NCI-H2107 (cell line): ENCODE measurements around the gene GABRE.
"Not testable (repeated sequence)": the region's sequence is repeated elsewhere in the genome, so short reads cannot be mapped to it uniquely, and the experiment has no call there.

Source experiments
- DNase-seq: peaks from one replicate; lab custom pipeline; 2025; lab: John Stamatoyannopoulos, UW

Gene GABRE

DNA sequence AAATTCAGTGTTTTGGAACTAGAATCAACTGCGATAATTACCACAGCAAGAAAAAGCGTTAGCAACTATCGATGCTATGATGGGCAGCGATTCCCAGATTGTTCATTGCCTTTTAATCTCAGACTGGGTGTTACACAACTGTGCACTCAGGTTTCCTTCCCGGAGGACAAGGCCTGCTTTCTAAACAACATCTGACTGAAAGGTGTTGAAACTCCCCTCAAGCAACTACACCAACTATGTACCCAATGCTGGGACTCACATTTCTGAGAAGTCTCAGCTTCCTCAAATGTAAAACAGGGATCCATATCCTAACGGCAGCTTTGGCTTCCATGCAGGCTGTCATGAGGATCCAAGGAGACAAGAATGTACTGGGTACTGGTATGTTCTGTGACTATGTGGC is 8.2 kb downstream of the GABRE start:
- DNase-seq, result no peak

DNA sequence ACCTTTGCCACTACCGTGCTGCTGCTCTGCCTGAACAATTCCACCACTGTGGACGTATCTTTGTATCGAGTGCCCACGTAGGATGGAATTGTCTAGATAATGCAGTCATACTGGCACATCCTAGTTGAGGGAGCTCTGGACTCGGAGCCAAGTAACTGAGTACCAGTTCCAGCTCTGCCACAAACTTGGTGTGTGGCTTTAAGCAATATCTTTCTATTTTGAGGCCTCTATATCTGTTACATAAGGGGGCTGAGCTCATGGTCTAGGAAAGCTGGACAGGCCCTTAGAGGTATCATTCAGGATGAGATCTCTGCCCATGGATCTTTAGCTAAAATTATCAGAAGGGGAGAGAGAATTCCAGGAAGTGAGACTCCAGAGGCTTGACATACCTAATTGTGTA is 12.4 kb downstream of the GABRE start:
- DNase-seq, result no peak

DNA sequence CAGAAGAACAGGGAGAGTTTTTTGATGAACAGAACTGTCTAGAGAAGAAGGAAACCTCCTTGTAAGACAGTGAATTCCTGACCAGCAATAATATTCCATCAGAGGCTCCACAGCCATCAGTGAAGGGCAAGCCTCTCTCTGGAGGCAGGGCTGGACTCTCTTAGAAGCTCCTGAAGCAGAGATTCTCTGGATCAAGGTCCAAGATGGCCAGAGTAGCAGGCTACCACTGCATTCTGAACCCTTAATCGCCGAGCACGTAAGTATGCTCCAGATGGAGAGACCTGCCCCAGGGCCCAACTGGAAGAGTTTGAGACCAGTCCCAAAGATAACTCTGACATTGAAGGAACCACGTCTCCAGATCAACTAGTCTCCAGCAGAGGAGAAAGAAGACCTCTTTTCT is 16.4 kb downstream of the GABRE start:
- DNase-seq, result no peak

DNA sequence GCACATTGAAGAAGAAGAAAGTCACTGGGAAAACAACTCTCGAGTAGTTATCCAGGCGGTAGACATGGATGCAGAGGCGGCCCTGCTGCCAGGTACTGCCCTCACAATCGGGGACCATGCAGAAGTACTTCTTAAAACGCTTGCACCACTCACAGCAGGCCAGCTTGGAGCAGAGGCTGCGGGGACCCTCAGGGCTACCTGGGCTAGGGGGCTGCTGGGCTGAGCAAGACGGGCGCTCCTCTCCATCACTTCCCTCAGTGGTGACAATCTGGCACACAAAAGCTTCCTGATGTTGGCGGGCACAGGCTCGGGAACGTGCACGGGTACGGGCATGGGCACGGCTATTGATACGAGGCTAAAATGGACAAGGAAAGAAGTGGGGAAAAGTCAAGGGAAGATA is 19.7 kb downstream of the GABRE start:
- DNase-seq, result no peak

DNA sequence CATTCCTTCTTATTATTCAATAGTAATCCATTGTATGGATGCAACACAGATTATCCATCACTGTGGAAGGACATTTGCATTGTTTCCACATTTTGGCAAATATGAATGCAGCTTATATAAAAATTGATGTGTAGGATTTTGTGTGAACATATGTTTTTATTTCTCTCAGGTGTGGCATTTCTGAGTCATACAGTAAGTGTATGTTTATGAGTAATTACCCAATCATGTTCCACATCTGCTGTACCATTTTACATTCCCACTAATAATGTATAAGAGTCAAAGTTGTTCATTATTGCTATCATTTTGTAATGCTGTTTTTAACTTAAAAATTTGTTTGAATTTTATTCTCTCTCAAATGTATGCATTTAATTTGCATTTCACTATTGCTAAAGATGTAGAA is 36.3 kb downstream of the GABRE start:
- DNase-seq, result no peak

DNA sequence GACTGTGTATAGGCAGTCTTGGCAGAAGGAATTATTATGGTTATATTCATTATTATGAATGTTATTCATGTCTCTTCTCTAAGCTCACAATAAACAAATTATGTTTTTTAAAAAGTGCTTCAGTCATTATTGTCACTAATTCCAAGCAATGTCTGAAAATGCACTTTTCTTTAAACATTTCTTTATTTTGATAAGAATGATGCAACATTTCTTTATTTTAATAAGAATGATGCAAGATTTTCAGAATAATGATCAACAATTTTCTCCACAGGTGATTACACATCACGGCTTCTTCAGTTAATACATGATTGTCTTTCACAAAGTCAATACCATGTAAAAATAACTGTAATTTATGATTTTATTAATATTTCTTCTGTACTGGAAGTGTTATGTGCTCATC is 39.1 kb downstream of the GABRE start:
- DNase-seq, result no peak

DNA sequence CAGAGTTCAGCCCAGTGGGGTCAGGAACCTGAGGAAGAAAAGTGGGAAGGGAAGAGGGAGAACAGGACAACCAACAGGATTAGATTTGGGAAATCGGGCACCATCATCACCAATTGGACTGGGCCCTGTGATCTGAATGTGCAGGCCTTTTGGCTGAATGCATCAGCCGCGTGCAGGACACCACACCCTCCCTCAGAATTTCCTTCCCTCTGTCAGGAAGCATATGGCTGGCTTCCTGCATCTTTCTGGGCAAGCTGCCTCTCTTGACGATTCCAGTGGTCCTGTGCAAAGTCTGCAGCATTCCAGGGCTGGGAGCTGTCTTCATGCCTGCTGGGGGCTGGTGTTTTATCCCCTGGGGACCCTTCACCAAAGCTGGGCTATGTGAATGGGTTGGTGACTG is 45.4 kb downstream of the GABRE start:
- no peak for DNase-seq

DNA sequence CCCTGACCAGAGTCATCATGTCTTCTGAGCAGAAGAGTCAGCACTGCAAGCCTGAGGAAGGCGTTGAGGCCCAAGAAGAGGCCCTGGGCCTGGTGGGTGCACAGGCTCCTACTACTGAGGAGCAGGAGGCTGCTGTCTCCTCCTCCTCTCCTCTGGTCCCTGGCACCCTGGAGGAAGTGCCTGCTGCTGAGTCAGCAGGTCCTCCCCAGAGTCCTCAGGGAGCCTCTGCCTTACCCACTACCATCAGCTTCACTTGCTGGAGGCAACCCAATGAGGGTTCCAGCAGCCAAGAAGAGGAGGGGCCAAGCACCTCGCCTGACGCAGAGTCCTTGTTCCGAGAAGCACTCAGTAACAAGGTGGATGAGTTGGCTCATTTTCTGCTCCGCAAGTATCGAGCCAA is 50.8 kb downstream of the GABRE start:
- DNase-seq, result no peak

DNA sequence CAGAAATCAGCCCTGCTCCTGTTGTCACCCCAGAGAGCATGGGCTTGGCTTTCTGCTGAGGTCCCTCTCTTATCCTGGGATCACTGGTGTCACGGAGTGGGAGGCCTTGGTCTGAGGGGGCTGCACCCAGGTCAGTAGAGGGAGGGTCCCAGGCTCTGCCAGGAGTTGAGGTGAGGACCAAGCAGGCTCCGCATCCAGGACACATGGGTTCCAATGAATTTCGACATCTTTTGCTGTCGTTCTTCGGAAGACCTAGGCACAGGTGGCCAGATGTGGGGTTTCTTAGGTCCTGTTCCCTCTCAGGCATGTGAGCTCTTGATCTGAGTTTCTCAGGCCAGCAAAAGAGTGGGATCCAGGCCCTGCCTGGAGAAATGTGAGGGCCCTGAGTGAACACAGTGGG is 51.8 kb downstream of the GABRE start:
- no peak for DNase-seq

DNA sequence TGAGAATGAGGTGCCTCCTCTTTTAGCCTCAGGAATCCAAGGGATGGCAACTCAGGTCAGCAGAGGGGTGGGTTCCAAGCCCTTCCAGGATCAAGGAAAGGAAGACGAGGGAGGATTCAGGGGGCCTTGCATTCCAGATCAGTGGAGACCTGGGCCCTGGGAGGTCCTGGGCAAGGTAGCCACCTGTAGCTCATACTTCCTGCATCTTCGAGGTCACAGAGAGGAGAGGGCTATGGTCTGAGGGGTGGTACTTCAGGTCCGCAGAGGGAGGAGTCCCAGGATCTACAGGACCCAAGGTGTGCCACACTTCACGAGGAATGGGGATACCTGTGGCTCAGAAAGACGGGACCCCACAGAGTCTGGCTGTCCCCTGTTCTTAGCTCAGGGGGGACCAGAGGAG is 52.6 kb downstream of the GABRE start:
- no peak for DNase-seq

DNA sequence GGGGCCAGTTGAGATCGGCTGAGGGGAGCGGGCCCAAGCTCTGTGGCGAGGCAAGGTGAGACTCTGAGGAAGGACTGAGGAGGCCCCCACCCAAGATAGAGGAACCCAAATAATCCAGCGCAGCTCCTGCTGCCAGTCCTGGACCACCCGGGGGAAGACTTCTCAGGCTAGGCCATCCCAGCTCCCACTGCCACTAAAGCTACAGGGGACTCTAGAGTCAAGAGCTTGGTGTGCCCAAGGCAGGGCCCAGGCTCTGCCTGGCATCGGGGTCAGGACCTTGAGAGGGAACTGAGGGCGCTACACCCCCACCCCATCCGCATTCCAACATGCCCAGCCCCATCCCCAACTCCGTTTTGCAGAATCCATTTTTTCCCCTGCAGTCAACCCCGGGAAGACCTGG is 53.2 kb downstream of the GABRE start:
- no peak for DNase-seq

DNA sequence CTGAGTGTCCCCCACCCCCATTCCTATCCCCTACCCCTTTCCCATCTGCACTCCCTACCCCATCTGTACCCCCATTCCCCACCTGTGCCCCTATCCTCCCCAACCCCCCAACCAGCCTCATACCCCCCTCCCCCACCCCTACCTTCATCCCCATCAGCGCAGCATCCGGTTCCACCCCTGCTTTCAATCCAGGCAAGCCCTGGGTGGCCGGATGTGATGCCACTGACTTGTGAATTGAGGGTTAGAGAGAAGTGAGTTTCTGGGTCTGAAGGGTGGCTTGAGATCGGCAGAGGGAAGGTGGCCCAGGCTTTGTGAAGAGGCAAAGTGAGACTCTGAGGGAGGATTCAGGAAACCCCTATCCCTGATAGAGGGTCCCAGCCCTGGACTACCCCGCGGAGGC is 53.9 kb downstream of the GABRE start:
- DNase-seq, result no peak

DNA sequence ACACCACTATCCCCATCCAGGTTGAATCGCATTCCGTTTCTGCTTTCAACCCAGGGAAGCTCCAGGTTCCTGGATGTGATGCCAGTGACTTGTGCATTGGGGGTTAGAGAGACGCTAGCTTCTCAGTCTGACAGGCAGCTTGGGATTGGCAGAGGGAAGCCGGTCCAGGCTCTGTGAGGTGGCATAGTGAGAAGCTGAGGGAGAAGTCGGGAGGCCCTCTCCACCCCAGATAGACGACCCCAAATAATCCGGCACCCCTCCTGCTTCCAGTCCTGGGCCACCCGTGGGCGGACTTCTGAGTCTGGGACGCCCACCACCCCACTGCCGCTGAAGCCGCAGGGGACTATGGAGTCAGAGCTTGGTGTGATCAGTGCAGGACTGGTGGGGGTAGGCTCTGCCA is 54.4 kb downstream of the GABRE start:
- DNase-seq, result no peak

DNA sequence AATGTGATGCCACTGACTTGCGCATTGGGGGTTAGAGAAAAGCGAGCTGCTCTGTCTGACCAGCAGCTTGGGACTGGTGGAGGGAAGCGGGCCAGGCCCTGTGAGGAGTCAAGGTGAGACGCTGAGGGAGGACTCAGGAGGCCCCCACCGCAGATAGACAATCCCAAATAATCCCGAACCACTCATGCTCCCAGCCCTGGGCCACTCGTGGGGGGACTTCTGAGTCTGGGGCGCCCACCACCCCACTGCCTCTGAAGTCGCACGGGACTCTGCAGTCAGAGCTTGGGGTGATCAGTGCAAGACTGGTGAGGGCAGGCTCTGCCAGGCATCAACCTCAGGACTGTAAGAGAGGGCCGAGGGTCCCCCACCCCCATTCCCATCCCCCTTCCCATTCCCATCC is 54.9 kb downstream of the GABRE start:
- DNase-seq, result no peak

DNA sequence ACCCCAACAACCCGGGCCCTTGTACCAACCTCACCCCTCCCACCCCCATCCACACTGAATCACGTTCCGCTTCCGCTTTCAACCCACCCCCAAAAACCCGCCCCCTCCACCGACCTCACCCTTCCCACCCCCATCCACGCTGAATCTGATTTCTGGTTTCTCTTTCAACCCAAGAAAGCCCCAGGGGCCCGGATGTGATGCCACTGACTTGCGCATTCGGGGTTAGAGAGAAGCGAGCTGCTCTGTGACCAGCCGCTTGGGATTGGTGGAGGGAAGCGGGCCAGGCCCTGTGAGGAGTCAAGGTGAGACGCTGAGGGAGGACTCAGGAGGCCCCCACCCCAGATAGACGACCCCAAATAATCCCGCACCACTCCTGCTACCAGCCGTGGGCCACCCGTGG is 55.7 kb downstream of the GABRE start:
- not testable (repeated sequence) for DNase-seq

DNA sequence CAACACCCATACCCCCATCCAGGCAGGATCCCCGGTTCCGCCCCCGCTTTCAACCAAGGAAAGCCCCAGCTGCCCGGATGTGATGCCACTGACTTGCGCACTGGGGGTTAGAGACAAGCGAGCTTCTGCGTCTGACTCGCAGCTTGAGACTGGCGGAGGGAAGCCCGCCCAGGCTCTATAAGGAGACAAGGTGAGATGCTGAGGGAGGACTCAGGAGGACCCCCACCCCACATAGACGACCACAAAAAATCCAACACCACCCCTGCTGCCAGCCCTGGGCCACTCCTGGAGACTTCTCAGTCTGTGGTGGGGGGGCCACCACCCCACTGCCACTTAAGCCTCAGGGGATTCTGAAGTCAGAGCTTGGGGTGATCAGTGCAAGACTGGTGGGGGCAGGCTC is 61.7 kb downstream of the GABRE start, which contains the start of gene MAGEA4:
TSS of gene MAGEA4 (plus strand) at position 110 of the 400 bp plus-strand sequence. CDS start 10,776 bp downstream, outside the sequence.
- no peak for DNase-seq

DNA sequence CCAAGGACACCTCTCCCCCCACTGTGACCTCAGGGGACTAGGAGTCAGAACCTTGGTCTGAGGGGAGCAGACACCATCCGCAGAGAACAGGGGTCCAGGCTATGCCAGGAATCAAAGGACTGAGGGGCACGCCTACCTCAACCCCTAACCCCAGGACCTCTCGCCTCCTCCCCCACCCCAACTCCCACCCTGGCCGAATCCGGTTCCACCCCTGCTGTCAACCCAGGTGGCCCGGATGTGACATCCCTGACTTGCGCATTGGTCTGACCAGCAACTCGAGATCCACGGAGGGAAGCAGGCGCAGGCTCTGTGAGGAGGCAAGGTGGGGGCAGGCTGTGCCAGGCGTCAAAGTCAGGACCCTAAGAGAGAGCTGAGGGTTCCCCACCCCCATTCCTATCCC is 62.3 kb downstream of the GABRE start:
- DNase-seq, result no peak

DNA sequence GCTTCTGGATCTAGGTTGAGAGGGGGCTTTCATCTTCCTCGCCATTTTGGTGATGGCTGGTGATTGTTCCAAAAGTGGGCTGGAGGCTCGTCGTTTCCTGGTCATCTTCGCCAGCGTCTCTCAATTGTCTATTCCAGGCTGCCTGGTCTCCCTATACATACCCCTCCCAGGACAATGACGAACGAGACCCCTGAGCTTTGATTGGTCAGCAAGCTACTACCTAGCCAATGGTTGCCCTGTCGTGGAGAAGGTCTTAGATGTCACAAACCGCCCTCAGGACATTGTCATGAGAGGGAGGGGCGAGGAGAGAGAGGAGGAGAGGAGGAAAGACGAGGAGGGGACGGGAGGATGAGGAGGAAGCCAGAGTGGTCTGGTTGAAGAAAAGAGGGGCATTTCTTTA is 69.5 kb downstream of the GABRE start:
- DNase-seq, result no peak
